ENCODE measurements around the gene AP3B2.
A peak's percentile ranks its signal among the peaks of the same experiment; 100 is the strongest.
"Not testable (repeated sequence)": the region's sequence is repeated elsewhere in the genome, so short reads cannot be mapped to it uniquely, and the experiment has no call there.

The AP3B2 gene

GRCh38 chr15:82709421-82710207 lies at the start of gene AP3B2:
Gene AP3B2, minus strand, starts transcription at chr15:82709875. Its CDS starts 169 bp downstream, at chr15:82709706.
- DNase-seq, result peak; percentile 70

- no peak for DNase-seq
Measured at GRCh38 chr15:82751308-82751707, 41.6 kb upstream of the AP3B2 start.

- no peak for DNase-seq
Measured at GRCh38 chr15:82750831-82751180, 41.1 kb upstream of the AP3B2 start.

GRCh38 chr15:82749951-82750830 lies 40.5 kb upstream of the AP3B2 start:
- peak; percentile 90 for DNase-seq

- DNase-seq, result no peak
Measured at GRCh38 chr15:82748315-82748714, 38.6 kb upstream of the AP3B2 start.

GRCh38 chr15:82743810-82744209 lies 34.1 kb upstream of the AP3B2 start:
- no peak for DNase-seq

- DNase-seq, result no peak
Measured at GRCh38 chr15:82742134-82742533, 32.5 kb upstream of the AP3B2 start.

- no peak for DNase-seq
Measured at GRCh38 chr15:82739086-82739485, 29.4 kb upstream of the AP3B2 start.

GRCh38 chr15:82737975-82738374 lies 28.3 kb upstream of the AP3B2 start:
- no peak for DNase-seq

- no peak for DNase-seq
Measured at GRCh38 chr15:82731527-82731926, 21.9 kb upstream of the AP3B2 start.

- DNase-seq, result no peak
Measured at GRCh38 chr15:82730022-82730530, 20.4 kb upstream of the AP3B2 start.

GRCh38 chr15:82726816-82727215 lies 17.1 kb upstream of the AP3B2 start:
- DNase-seq, result no peak

GRCh38 chr15:82715003-82715402 lies 5.3 kb upstream of the AP3B2 start:
- no peak for DNase-seq

- no peak for DNase-seq
Measured at GRCh38 chr15:82714016-82714415, 4.3 kb upstream of the AP3B2 start.

GRCh38 chr15:82712036-82712435 lies 2.4 kb upstream of the AP3B2 start:
- DNase-seq, result no peak

GRCh38 chr15:82710926-82711490 lies 1.3 kb upstream of the AP3B2 start:
- no peak for DNase-seq

GRCh38 chr15:82710208-82710555 lies 507 bp upstream of the AP3B2 start:
- DNase-seq, result no peak

GRCh38 chr15:82709081-82709420 lies 624 bp downstream of the AP3B2 start:
- no peak for DNase-seq

- DNase-seq, result not testable (repeated sequence)
Measured at GRCh38 chr15:82705856-82706255, 3.8 kb downstream of the AP3B2 start.

- DNase-seq, result no peak
Measured at GRCh38 chr15:82699726-82700125, 9.9 kb downstream of the AP3B2 start.

GRCh38 chr15:82698711-82699345 lies 10.8 kb downstream of the AP3B2 start:
- no peak for DNase-seq

- no peak for DNase-seq
Measured at GRCh38 chr15:82697735-82698407, 11.8 kb downstream of the AP3B2 start.

- no peak for DNase-seq
Measured at GRCh38 chr15:82692171-82692570, 17.5 kb downstream of the AP3B2 start.
